ENCODE measurements around the gene SLAMF9.
A peak's percentile ranks its signal among the peaks of the same experiment; 100 is the strongest.

SLAMF9 gene

DNA sequence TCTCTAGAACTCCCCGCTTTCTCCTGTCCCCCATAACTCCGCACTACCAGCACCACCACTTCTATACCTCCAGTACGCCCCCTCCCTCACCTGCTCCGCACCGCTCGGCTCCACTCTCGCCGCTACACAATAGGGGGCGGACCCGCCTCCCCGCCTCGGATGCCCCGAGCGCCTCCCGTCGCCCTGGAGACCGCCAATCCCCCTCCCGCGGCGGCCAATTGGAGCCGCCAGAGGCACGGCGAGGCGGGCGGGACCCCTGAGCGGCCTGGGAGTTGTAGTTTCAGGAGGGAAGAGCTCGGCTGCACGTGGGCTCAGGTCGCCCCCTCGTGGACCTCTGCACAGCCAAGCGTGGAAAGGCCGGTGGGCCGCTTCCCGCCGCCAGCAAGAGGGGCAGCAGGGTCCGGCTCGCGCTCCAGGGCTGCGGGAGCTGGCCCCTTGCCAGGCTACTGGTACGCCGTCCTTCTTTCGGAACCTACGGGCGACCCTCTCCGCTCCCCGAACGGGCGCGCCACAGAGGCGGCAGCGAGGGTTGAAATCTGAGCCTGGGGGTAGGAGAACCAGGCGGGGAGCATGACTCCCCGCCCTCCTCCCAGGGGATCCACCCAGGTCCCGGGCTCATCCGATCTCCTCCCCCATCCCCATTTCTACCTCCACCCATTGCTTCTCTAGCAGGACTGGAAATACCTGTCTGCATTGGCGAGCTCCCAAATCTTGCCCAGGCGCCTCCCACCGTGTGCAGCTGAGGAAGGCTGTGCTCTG is 8.4 kb downstream of the SLAMF9 start, which contains the start of gene IGSF9:
TSS of gene IGSF9 (minus strand) at position 131 of the 759 bp plus-strand sequence. CDS start 2,159 bp downstream, outside the sequence.
- DNase-seq (ENCODE audit: low read depth in 2 of 2), result peak; percentile 63

DNA sequence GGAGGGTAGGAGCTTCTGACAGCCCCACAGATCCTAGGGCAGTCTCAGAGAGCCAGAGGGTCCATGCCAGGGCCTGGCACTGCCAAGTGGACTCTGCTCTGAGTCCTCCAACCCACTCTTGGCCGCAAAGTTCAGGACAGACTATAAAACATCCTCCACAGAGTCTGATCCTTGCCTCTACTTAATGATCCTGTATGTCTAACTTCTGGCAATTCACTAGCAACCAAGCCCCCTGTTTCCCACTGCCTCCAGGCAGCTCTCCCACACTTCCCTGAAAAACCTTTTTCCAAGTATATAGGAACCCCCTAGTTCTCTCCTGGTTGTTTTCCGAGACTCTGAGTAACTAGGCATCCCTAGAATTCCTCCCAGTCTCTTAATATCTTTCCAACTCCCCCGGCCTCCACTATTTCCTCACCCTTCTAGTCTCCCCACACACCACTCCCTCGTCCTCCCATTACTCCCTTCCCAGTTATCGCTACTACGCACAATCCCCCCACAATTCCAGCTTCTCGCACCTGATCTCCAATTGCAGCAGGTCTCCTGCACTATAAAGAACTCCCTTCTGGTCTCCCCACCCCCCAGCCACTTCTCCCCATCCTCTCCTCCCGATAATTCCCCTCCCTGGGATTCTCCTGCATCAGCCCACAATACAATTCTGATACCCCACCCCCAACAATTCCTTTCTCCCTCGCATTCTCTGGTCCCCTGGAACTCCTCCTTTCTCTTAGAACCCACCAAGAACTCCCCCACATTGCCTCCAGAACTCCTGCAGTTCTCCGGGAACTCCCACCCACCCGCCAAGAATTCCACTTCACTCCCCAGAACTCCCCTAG is 9.2 kb downstream of the SLAMF9 start:
- DNase-seq (ENCODE audit: low read depth in 2 of 2), result no peak

GRCh38 chr1:159943908-159944622 is 10.0 kb downstream of the SLAMF9 start:
- DNase-seq (ENCODE audit: low read depth in 2 of 2), result no peak

- no peak for DNase-seq (ENCODE audit: low read depth in 2 of 2)
These were observed 10.8 kb downstream of the SLAMF9 start for GRCh38 chr1:159943278-159943640.

DNA sequence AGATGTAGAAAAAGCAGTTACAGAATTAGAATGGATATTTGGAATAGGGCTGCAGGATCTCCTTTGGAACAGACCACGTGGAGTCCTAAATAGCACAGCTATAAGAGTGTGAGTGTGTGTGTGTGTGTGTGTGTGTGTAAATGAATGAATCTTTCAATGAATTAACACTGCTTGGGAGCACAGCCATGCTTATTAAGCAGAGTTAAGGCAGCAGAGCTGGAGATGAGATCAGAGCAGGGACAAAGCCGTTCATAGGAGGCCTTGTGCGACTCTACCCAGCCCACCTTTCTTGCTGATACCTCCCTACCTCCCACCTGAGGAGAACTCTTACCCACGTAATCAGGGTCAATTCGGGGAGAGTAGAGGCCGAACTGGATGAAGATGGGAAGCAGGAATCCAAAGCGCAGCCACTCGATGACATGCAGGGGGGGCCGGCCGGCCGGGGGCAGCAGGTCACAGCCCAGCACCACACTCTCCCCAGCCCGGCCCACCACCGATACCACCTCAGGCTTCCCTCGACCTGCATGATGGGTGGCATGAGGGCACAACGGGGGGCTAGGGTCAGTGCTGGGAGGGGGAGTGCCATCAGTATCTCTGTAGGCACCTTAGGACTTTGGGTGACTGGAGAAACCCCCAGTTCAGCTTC is 11.3 kb downstream of the SLAMF9 start:
- DNase-seq (ENCODE audit: low read depth in 2 of 2), result no peak

GRCh38 chr1:159941591-159942560 is 12.2 kb downstream of the SLAMF9 start:
- DNase-seq (ENCODE audit: low read depth in 2 of 2), result no peak

DNA sequence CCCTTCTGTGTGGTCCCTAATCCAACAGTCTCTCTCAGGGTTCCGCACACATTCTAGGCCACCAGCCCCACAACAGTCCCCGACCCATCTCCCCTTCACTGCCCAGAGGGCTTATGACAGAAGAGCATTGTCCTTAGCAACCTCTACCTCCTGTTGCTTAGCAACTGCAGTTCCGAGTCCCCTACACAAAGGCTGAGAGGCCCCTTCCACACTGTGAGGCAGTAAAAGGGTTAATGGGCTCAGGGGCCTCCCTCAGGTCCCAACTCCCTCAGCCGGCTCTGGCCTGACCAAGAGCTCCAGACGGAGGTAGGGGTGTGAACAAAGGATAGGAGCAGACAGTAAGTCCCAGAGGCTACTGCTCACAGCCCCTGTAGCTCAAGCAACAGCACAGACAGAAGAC is 12.9 kb downstream of the SLAMF9 start:
- DNase-seq (ENCODE audit: low read depth in 2 of 2), result no peak

DNA sequence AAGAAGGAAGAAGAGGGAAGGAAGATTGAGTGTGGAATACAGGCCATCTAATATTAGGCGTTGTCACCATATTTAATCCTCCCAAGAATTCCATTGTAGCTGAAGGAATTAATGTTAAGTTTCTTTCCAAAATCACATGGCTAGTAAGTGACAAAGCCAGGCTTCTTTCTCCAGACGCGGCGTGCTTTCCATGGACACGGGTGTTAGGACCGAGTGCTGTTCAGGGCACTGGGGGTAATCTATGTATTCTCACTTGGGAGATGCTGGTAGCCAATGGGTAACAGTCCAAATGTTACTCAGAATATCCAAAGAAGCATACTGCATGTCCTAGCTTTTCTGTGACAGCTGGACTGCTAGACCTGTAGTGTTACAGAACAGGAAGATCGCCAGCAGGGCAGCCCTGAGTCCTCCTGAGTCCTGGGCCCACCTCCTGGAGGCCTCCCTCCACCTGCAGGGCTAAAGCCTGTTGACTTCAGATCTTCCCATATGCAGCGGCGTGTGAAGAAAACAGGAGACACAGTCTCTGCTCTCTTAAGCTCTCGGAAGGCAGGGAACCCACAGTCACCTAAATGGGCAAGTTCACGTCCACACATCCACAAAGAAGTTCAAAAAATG is 13.9 kb downstream of the SLAMF9 start:
- no peak for DNase-seq (ENCODE audit: low read depth in 2 of 2)

DNA sequence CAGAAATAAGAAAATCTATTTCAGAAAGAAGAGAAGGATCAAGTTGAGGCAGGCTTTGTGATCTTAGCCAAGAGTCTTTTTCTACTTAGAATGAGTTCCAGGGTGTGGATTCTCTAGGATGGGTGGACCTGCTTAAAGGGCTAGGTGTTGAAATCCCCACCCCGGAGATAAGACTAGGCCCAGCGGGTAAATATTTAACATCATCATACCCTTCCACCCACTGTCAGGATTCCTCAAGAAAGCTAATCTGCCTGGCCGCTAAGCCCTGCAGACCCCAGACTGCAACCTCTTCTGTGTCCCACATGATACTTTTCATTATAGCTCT is 14.4 kb downstream of the SLAMF9 start:
- DNase-seq (ENCODE audit: low read depth in 2 of 2), result no peak

DNA sequence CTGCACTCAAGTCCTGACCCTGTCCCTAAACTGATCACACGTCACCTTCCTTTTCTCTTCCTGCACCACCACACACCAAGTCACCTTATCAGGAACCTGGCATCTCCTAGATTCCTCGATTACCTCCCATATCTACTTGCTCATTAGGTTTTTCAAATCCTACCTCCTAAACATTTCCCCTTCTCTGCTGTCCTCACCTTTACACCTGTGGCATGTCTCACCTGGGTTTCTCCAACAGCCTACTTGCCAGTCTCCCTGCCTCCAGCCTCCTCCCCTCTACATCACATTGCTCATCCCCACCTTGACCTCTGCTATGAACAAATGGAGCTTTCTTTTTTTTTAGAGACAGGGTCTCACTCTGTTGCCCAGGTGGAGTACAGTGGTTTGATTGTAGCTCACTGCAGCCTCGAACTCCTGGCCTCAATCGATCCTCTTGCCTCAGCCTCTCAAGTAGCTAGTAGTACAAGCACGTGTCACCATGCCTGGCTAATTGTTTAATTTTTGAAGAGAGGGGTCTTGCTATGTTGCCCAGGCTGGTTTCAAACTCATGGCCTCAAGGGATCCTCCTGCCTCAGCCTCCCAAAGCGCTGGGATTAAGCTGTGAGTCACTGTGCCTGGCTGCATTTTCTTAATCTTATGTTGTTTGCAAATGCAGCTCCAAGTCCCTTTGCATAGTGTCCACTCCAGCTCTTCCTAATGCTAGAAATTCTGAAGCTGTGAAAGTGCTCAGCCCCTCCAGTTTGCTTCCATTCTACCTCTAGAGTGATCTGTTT is 14.9 kb downstream of the SLAMF9 start:
- DNase-seq (ENCODE audit: low read depth in 2 of 2), result no peak

GRCh38 chr1:159938211-159938852 is 15.7 kb downstream of the SLAMF9 start:
- DNase-seq (ENCODE audit: low read depth in 2 of 2), result no peak

DNA sequence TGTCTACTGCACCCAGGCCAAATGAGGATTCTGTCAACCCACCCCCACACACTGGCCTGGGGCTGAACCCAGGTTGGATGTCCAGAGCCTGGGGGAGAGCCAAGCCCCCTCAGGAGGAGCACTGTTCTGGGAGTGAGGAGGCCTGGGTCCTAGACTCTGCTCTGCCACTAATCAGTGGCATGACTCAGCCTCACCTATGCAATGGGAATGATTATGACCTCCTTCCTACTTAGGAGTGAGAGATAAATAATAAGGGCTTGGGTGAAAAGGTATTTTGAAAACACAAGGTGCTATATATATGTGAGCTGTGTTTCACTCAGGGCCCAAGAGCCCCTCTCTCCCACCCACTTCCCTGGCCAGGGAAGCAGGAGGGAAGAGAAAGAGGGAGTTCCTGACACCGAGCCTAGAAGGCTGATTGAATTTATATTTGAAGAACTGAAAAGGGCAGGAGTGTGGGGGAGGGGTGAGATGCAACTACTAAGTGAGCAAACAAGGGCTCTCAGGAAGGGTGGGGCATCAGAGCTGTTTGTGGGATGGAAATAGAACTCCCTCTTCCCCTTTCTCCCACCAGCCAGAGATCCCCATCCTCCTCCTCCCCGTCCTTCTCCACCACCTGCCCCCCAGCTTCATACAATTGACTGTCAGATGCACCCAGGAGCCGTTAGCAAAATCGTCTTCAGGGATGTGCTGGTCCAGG is 16.8 kb downstream of the SLAMF9 start:
- no peak for DNase-seq (ENCODE audit: low read depth in 2 of 2)

DNA sequence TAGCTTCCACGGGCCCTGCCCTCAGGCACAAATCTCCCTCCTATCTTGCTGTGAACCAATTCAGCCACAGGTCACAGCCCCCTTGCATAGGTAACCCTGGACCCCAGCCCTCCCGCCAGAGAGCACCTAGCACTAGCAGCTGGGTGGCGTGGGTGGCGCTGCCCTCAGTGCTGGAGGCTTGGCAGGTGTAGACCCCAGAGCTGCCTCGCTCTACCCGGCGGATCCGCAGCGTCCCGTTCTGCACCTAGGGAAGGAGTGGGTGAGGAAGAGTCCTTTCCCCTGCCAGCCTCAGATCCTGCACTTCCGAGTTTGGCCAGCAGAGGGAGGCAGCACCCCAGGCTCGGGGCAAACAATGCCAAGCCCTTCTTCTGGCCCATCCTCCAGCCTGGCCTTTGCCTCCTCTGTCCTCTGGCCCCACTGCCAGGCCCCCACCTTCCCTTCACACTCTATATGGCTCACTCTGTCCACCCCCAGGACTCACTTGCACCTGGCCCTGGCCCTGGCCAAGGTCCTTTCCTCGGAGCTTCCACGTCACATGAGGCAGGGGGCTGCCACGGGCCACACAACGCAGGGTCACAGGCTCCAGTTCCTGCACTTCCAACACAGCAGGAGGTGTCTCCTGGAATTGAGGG is 17.6 kb downstream of the SLAMF9 start:
- DNase-seq (ENCODE audit: low read depth in 2 of 2), result peak; percentile 69 to 72

DNA sequence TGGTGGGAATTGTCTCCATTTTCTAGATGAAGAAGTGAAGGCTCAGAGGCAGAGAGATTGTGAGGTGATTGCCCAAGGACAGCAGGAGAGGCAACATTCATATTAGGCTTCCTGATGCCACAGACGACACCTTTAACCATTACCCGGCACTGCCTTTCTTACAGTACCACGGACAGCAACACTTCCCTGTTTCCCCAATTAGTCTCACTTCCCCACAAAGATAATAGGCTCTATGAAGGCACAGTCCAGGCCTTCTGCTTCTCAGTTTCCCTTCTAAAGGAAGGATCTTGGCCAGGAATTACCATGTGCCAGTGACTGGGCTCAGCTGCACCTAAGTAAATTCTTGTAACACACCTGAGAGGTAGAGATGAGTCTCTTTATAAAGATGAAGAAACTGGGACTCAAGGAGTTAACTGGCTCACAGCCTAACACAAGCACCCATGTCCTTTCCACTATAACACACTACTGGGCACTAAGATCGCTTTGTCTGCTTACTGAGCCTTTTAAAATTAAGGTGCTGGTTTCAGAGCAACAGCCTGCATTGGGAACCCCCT is 18.2 kb downstream of the SLAMF9 start:
- no peak for DNase-seq (ENCODE audit: low read depth in 2 of 2)

DNA sequence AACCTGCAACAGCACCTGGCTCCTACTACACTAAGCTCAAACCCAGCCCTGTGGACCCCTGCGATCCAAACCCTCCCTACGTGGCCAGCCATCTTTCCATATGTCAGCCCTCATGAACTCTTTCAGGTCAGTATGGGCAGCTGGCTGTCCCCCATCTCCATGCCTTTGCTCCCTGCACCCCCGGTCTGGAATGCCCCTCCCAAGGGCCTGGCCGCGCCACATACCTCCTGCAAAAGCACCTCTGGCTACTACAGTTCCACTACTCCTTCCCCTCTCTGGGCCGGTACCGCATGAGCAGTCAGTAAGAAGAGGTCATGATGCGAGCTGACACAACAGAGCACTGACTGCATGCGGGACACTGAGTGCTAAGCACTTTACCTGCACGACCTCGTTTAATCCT is 18.7 kb downstream of the SLAMF9 start:
- DNase-seq (ENCODE audit: low read depth in 2 of 2), result no peak

- DNase-seq (ENCODE audit: low read depth in 2 of 2), result no peak
These were observed 19.6 kb downstream of the SLAMF9 start for GRCh38 chr1:159934136-159935039.

- no peak for DNase-seq (ENCODE audit: low read depth in 2 of 2)
These were observed 20.7 kb downstream of the SLAMF9 start for GRCh38 chr1:159933347-159933746.
